ENCODE measurements around the gene ST7. TPM values are rescaled to one million over a fixed set of nuclear protein-coding genes. Genes with fewer than 3 reads are reported as not detected.
"Not testable (repeated sequence)": the region's sequence is repeated elsewhere in the genome, so short reads cannot be mapped to it uniquely, and the experiment has no call there.

ST7 gene
- total RNA-seq, 1 experiment from 2014 or later, result 20.8 TPM

- DNase-seq (ENCODE audit: low read depth), result no peak
Measured at GRCh38 chr7:117091721-117092120, 138.4 kb downstream of the ST7 start.

GRCh38 chr7:117092785-117093184 is 139.5 kb downstream of the ST7 start:
- no peak for DNase-seq (ENCODE audit: low read depth)

- DNase-seq (ENCODE audit: low read depth), result no peak
Measured at GRCh38 chr7:117094457-117094856, 141.2 kb downstream of the ST7 start.

GRCh38 chr7:117095055-117095454 is 141.8 kb downstream of the ST7 start:
- DNase-seq (ENCODE audit: low read depth), result no peak

- no peak for DNase-seq (ENCODE audit: low read depth)
Measured at GRCh38 chr7:117096330-117096729, 143.0 kb downstream of the ST7 start.

GRCh38 chr7:117096942-117097341 is 143.6 kb downstream of the ST7 start:
- no peak for DNase-seq (ENCODE audit: low read depth)

- DNase-seq (ENCODE audit: low read depth), result no peak
Measured at GRCh38 chr7:117097860-117098259, 144.6 kb downstream of the ST7 start.

- peak; percentile 92 for DNase-seq (ENCODE audit: low read depth)
Measured at GRCh38 chr7:117098457-117098856, 145.2 kb downstream of the ST7 start.

GRCh38 chr7:117101026-117101425 is 147.7 kb downstream of the ST7 start:
- DNase-seq (ENCODE audit: low read depth), result no peak

- no peak for DNase-seq (ENCODE audit: low read depth)
Measured at GRCh38 chr7:117110480-117111315, 157.4 kb downstream of the ST7 start.

GRCh38 chr7:117111535-117111934 is 158.2 kb downstream of the ST7 start:
- DNase-seq (ENCODE audit: low read depth), result no peak

GRCh38 chr7:117112640-117113039 is 159.3 kb downstream of the ST7 start:
- no peak for DNase-seq (ENCODE audit: low read depth)

- peak; percentile 88 for DNase-seq (ENCODE audit: low read depth)
Measured at GRCh38 chr7:117113871-117114270, 160.6 kb downstream of the ST7 start.

- peak; percentile 88 for DNase-seq (ENCODE audit: low read depth)
Measured at GRCh38 chr7:117114272-117114671, 161.0 kb downstream of the ST7 start.

- DNase-seq (ENCODE audit: low read depth), result no peak
Measured at GRCh38 chr7:117116211-117116610, 162.9 kb downstream of the ST7 start.

GRCh38 chr7:117117172-117117571 is 163.9 kb downstream of the ST7 start:
- DNase-seq (ENCODE audit: low read depth), result no peak

GRCh38 chr7:117118579-117119180 is 165.4 kb downstream of the ST7 start:
- DNase-seq (ENCODE audit: low read depth), result no peak

GRCh38 chr7:117119192-117119924 is 166.1 kb downstream of the ST7 start:
- peak; percentile 80 for DNase-seq (ENCODE audit: low read depth)

- DNase-seq (ENCODE audit: low read depth), result not testable (repeated sequence)
Measured at GRCh38 chr7:117120321-117120720, 167.0 kb downstream of the ST7 start.

GRCh38 chr7:117122036-117122435 is 168.7 kb downstream of the ST7 start:
- DNase-seq (ENCODE audit: low read depth), result not testable (repeated sequence)

GRCh38 chr7:117122536-117122935 is 169.2 kb downstream of the ST7 start:
- DNase-seq (ENCODE audit: low read depth), result no peak

GRCh38 chr7:117123311-117123926 is 170.1 kb downstream of the ST7 start:
- DNase-seq (ENCODE audit: low read depth), result no peak
